Right ventricle myocardium superior (tissue), 1 donor: ENCODE measurements around the gene TEP1. TPM values are rescaled to one million over a fixed set of nuclear protein-coding genes. Genes with fewer than 3 reads are reported as not detected.

Experiments used
- ATAC-seq: fragments of 200-7000 bp; cut with Tn5 transposase; one replicate; pipeline ENCODE4 v1.9.1; 2020; ENCODE audit warnings: mild to moderate bottlenecking; ENCODE audit not compliant: poor library complexity
- DNase-seq: peaks from one replicate; pipeline ENCODE4 v3.0.0-alpha.2; 2020
- intact Hi-C: fragments of 100-400 bp; cut with DNase I; formaldehyde crosslinking; loops from one replicate; pipeline ENCODE4 v1.11.2; 2022
- total RNA-seq: library from RNA; stranded (reverse); fragmentation: NEBNext Ultra II Directional; extraction: Animal tissue kit (Norgen Biotek cat#: 25700); gene quantifications from one replicate; pipeline ENCODE4 v1.2.1, GENCODE V29; 2021
- donor health status: DM: no; HTN: yes; CAD: no; lungs with severe emphysema.

The TEP1 gene
- total RNA-seq, 1 donor from 2014 or later, result 9.3 TPM

- DNase-seq, result no peak
- intact Hi-C loops, result no loop called here
- no peak for ATAC-seq
These were observed 9.8 kb downstream of the TEP1 start for GRCh38 chr14:20403521-20403920.

- intact Hi-C loops, result no loop called here
- DNase-seq (no peak), ATAC-seq (no peak)
These were observed 12.2 kb downstream of the TEP1 start for GRCh38 chr14:20400965-20401593.

- DNase-seq, result no peak
- ATAC-seq, result no peak
- intact Hi-C loops, result no loop called here
These were observed 12.7 kb downstream of the TEP1 start for GRCh38 chr14:20400589-20400964.

GRCh38 chr14:20397511-20397910 is 15.8 kb downstream of the TEP1 start:
- intact Hi-C loops, result no loop called here
- ATAC-seq, result no peak

GRCh38 chr14:20391505-20391904 is 21.8 kb downstream of the TEP1 start:
- intact Hi-C loops, result no loop called here
- DNase-seq, result no peak
- ATAC-seq, result no peak

More at GRCh38 chr14:20397511-20397910, 15.8 kb downstream of the TEP1 start:
- DNase-seq, result no peak

- intact Hi-C loops, result no loop called here
- no peak for DNase-seq
- ATAC-seq, result no peak
These were observed 25.1 kb downstream of the TEP1 start for GRCh38 chr14:20388159-20388558.

GRCh38 chr14:20387576-20387975 is 25.7 kb downstream of the TEP1 start:
- intact Hi-C loops, result no loop called here
- DNase-seq (no peak), ATAC-seq (no peak)

- DNase-seq (no peak), ATAC-seq (no peak)
These were observed 26.9 kb downstream of the TEP1 start for GRCh38 chr14:20386276-20386855.

GRCh38 chr14:20384886-20385285 is 28.4 kb downstream of the TEP1 start:
- intact Hi-C loops, result no loop called here
- DNase-seq, result no peak
- ATAC-seq, result no peak

More at GRCh38 chr14:20386276-20386855, 26.9 kb downstream of the TEP1 start:
- intact Hi-C loops, result no loop called here

- ATAC-seq (no peak), DNase-seq (no peak)
- intact Hi-C loops, result no loop called here
These were observed 29.0 kb downstream of the TEP1 start for GRCh38 chr14:20384321-20384720.

GRCh38 chr14:20383636-20384035 is 29.7 kb downstream of the TEP1 start:
- DNase-seq (no peak), ATAC-seq (no peak)
- intact Hi-C loops, result no loop called here

- no peak for ATAC-seq
- intact Hi-C loops, result no loop called here
- no peak for DNase-seq
These were observed 30.3 kb downstream of the TEP1 start for GRCh38 chr14:20383032-20383431.

- ATAC-seq, result no peak
- intact Hi-C loops, result no loop called here
- DNase-seq, result no peak
These were observed 30.8 kb downstream of the TEP1 start for GRCh38 chr14:20382526-20382925.

- intact Hi-C loops, result no loop called here
- ATAC-seq (no peak), DNase-seq (no peak)
These were observed 32.0 kb downstream of the TEP1 start for GRCh38 chr14:20381341-20381740.

GRCh38 chr14:20380681-20381080 is 32.6 kb downstream of the TEP1 start:
- ATAC-seq, result no peak
- no peak for DNase-seq
- intact Hi-C loops, result no loop called here

- intact Hi-C loops, result no loop called here
- ATAC-seq (no peak), DNase-seq (no peak)
These were observed 33.6 kb downstream of the TEP1 start for GRCh38 chr14:20379743-20380142.

GRCh38 chr14:20377171-20377570 is 36.1 kb downstream of the TEP1 start:
- intact Hi-C loops, result no loop called here
- DNase-seq (no peak), ATAC-seq (no peak)

- no peak for ATAC-seq
- intact Hi-C loops, result no loop called here
These were observed 37.2 kb downstream of the TEP1 start for GRCh38 chr14:20376071-20376588.

GRCh38 chr14:20375471-20375870 is 37.8 kb downstream of the TEP1 start:
- intact Hi-C loops, result no loop called here
- ATAC-seq (no peak), DNase-seq (no peak)

More at GRCh38 chr14:20376071-20376588, 37.2 kb downstream of the TEP1 start:
- DNase-seq, result no peak

- intact Hi-C loops, result no loop called here
- ATAC-seq (no peak), DNase-seq (no peak)
These were observed 40.5 kb downstream of the TEP1 start for GRCh38 chr14:20372796-20373195.

- DNase-seq, result no peak
- no peak for ATAC-seq
- intact Hi-C loops, result no loop called here
These were observed 47.4 kb downstream of the TEP1 start for GRCh38 chr14:20365928-20366327.
